Dendritic cell treated with granulocyte-macrophage colony-stimulating factor and Interleukin-4, amounts not matched to agents 40 ng/mL and 50 ng/mL, for 4 days (primary cell): ENCODE data around the gene CTU1.
"Not testable (repeated sequence)": the region's sequence is repeated elsewhere in the genome, so short reads cannot be mapped to it uniquely, and the experiment has no call there.

ENCODE experiments used
- H3K27ac Mint-ChIP-seq: one replicate; pipeline ENCODE4 v1.8.0; 2022; ENCODE audit warnings: mild to moderate bottlenecking, mixed read lengths
- H3K27me3 Mint-ChIP-seq: one replicate; pipeline ENCODE4 v1.8.0; 2022; ENCODE audit warnings: mild to moderate bottlenecking, mixed read lengths
- H3K36me3 Mint-ChIP-seq: one replicate; pipeline ENCODE4 v1.8.0; 2022; ENCODE audit warnings: low read depth, mixed read lengths
- H3K4me1 Mint-ChIP-seq: one replicate; pipeline ENCODE4 v1.8.0; 2022; ENCODE audit warnings: low read depth, mixed read lengths
- H3K4me3 Mint-ChIP-seq: one replicate; pipeline ENCODE4 v1.8.0; 2022; ENCODE audit warnings: mild to moderate bottlenecking, moderate library complexity, mixed read lengths
- H3K9me3 Mint-ChIP-seq: one replicate; pipeline ENCODE4 v1.8.0; 2022; ENCODE audit warnings: mixed read lengths
- intact Hi-C: fragments of 100-400 bp; cut with micrococcal nuclease; formaldehyde crosslinking; loops from one replicate; pipeline ENCODE4 v1.15.0; 2022

CTU1 gene

GRCh38 chr19:51108066-51108804 is at the start of gene CTU1:
Gene CTU1 (minus strand): TSS chr19:51108409. CDS start chr19:51104569, 3,840 bp downstream.
- no peaks in the 10 kb centered on the region for H3K9me3 Mint-ChIP-seq
- peak within 1 kb of the TSS; percentile 87 for H3K4me3 Mint-ChIP-seq
- H3K4me1 Mint-ChIP-seq, result peaks cover 33% of the 10 kb centered on the region
- intact Hi-C loops, result loop anchor here (2.0 kb wide), 2 partner anchors 17 to 29 kb away; partner anchors contain the start of gene SIGLEC9
- H3K27ac Mint-ChIP-seq, result peak within 1 kb of the TSS; percentile 88
- no peaks in the 10 kb centered on the region for H3K27me3 Mint-ChIP-seq
- peaks cover 53% of the 10 kb centered on the region for H3K36me3 Mint-ChIP-seq

DNA sequence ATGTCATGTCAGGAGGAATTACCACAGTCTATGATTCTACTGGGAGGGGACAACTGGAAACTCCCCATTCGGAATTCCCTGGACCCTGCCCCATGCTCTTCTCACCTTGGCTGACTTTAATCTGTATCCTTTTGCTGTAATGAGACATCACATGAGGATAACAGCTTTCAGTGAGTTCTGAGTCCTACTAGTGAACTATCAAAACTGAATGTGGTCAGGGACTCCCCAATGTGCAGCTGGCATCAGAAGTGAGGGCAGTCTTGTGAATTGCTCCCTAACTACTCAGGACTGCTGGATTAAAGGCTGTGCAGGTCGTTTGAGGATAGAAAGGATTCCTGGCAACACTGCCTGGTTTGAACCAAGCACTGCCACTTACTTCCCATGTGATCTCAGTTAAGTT is 49.1 kb upstream of the CTU1 start:
- Mint-ChIP-seq H3K36me3 (peaks cover 44% of the 10 kb centered on the region), H3K9me3 (no peaks in the 10 kb centered on the region), H3K4me1 (peaks cover 17% of the 10 kb centered on the region), H3K27ac (no peak overlapping the region), H3K27me3 (no peaks in the 10 kb centered on the region), H3K4me3 (no peak overlapping the region)
- intact Hi-C loops, result no loop called here

DNA sequence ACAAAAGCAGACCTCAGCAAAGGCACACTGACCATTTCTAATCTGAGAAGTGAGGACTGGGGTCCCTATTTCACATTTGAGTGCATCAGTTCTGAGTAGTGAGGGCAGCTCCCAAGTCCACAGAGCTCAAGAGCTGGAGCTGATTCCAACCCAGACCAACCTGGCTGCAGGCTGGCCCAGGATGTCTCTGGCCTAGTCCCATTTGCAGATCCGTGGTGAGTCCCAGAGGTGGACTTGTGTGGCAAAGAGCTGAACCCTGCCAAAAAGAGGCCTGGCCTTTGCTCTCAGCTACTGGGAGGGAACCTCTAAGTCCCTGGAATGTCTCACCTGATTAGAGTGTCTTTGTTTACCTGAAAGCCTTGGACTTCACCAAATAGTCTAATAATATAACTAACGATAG is 48.5 kb upstream of the CTU1 start:
- Mint-ChIP-seq H3K27ac (no peak overlapping the region), H3K27me3 (no peaks in the 10 kb centered on the region), H3K36me3 (peaks cover 50% of the 10 kb centered on the region), H3K9me3 (no peaks in the 10 kb centered on the region), H3K4me1 (peaks cover 23% of the 10 kb centered on the region), H3K4me3 (no peak overlapping the region)
- intact Hi-C loops, result no loop called here

- Mint-ChIP-seq H3K4me1 (peaks cover 67% of the 10 kb centered on the region), H3K27me3 (no peaks in the 10 kb centered on the region), H3K27ac (peak overlapping the region; percentile 52), H3K9me3 (no peaks in the 10 kb centered on the region), H3K36me3 (peaks cover 88% of the 10 kb centered on the region), H3K4me3 (no peak overlapping the region)
- intact Hi-C loops, result no loop called here
Observed at GRCh38 chr19:51150627-51151026, 42.4 kb upstream of the CTU1 start.

DNA sequence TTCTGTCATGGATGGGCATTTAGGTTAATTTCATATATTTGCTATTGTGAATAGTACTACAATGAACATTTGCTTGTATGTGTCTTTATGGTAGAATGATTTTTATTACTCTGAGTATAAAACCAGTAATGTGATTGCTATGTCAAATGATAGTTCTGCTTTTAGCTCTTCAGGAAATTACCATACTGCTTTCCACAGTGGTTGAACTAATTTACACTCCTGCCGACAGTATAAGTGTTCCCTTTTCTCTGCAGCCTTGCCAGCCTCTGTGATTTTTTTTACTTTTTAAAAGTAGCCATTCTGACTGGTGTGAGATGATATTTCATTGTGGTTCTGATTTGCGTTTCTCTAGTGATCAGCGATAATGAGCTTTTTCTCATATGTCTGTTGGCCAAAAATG is 40.4 kb upstream of the CTU1 start:
- H3K27me3 Mint-ChIP-seq, result no peaks in the 10 kb centered on the region
- H3K36me3 Mint-ChIP-seq, result peaks cover 77% of the 10 kb centered on the region
- no peaks in the 10 kb centered on the region for H3K9me3 Mint-ChIP-seq
- H3K4me1 Mint-ChIP-seq, result peaks cover 87% of the 10 kb centered on the region
- intact Hi-C loops, result no loop called here
- H3K4me3 Mint-ChIP-seq, result peak overlapping the region; percentile 39
- H3K27ac Mint-ChIP-seq, result peak overlapping the region; percentile 79

GRCh38 chr19:51147663-51148062 is 39.5 kb upstream of the CTU1 start:
- Mint-ChIP-seq H3K4me3 (no peak overlapping the region), H3K36me3 (peaks cover 68% of the 10 kb centered on the region), H3K9me3 (no peaks in the 10 kb centered on the region), H3K4me1 (peaks cover 96% of the 10 kb centered on the region), H3K27ac (peak overlapping the region; percentile 79), H3K27me3 (no peaks in the 10 kb centered on the region)
- intact Hi-C loops, result no loop called here

GRCh38 chr19:51146751-51147150 is 38.5 kb upstream of the CTU1 start:
- no peaks in the 10 kb centered on the region for H3K27me3 Mint-ChIP-seq
- H3K36me3 Mint-ChIP-seq, result peaks cover 58% of the 10 kb centered on the region
- peak overlapping the region; percentile 79 for H3K27ac Mint-ChIP-seq
- H3K9me3 Mint-ChIP-seq, result no peaks in the 10 kb centered on the region
- intact Hi-C loops, result no loop called here
- peaks cover 96% of the 10 kb centered on the region for H3K4me1 Mint-ChIP-seq
- H3K4me3 Mint-ChIP-seq, result no peak overlapping the region

GRCh38 chr19:51145916-51146493 is 37.8 kb upstream of the CTU1 start:
- H3K4me1 Mint-ChIP-seq, result peaks cover 96% of the 10 kb centered on the region
- no peaks in the 10 kb centered on the region for H3K9me3 Mint-ChIP-seq
- H3K36me3 Mint-ChIP-seq, result peaks cover 51% of the 10 kb centered on the region
- intact Hi-C loops, result no loop called here
- H3K27ac Mint-ChIP-seq, result peak overlapping the region; percentile 79
- no peak overlapping the region for H3K4me3 Mint-ChIP-seq
- H3K27me3 Mint-ChIP-seq, result no peaks in the 10 kb centered on the region

GRCh38 chr19:51144482-51145045 is 36.4 kb upstream of the CTU1 start:
- Mint-ChIP-seq H3K4me1 (peaks cover 100% of the 10 kb centered on the region), H3K27me3 (no peaks in the 10 kb centered on the region), H3K36me3 (peaks cover 48% of the 10 kb centered on the region), H3K4me3 (peak overlapping the region; percentile 74), H3K9me3 (no peaks in the 10 kb centered on the region), H3K27ac (peak overlapping the region; percentile 98)
- intact Hi-C loops, result no loop called here

GRCh38 chr19:51143486-51143885 is 35.3 kb upstream of the CTU1 start:
- intact Hi-C loops, result no loop called here
- Mint-ChIP-seq H3K36me3 (peaks cover 51% of the 10 kb centered on the region), H3K4me1 (peaks cover 100% of the 10 kb centered on the region), H3K9me3 (no peaks in the 10 kb centered on the region), H3K4me3 (peak overlapping the region; percentile 74), H3K27me3 (no peaks in the 10 kb centered on the region), H3K27ac (peak overlapping the region; percentile 98)

- intact Hi-C loops, result not testable (repeated sequence)
Observed at GRCh38 chr19:51142809-51143475, 34.7 kb upstream of the CTU1 start.

GRCh38 chr19:51142119-51142518 is 33.9 kb upstream of the CTU1 start, which contains the start of gene SIGLEC7:
Gene SIGLEC7 (plus strand): TSS chr19:51142301. CDS start chr19:51142370, 69 bp downstream.
- Mint-ChIP-seq H3K4me1 (peaks cover 100% of the 10 kb centered on the region), H3K27me3 (no peaks in the 10 kb centered on the region), H3K9me3 (no peaks in the 10 kb centered on the region), H3K4me3 (peak within 1 kb of the TSS; percentile 74), H3K36me3 (peaks cover 51% of the 10 kb centered on the region), H3K27ac (peak within 1 kb of the TSS; percentile 98)
- intact Hi-C loops, result no loop called here

More at GRCh38 chr19:51142809-51143475, 34.7 kb upstream of the CTU1 start:
- not testable (repeated sequence) for H3K9me3 Mint-ChIP-seq, H3K27me3 Mint-ChIP-seq
- Mint-ChIP-seq H3K36me3 (peaks cover 52% of the 10 kb centered on the region), H3K27ac (peak overlapping the region; percentile 98), H3K4me3 (peak overlapping the region; percentile 74), H3K4me1 (peaks cover 100% of the 10 kb centered on the region)

- intact Hi-C loops, result no loop called here
- H3K27ac Mint-ChIP-seq, result peak overlapping the region; percentile 98
- peaks cover 45% of the 10 kb centered on the region for H3K36me3 Mint-ChIP-seq
- H3K4me3 Mint-ChIP-seq, result peak overlapping the region; percentile 74
- H3K9me3 Mint-ChIP-seq, result no peaks in the 10 kb centered on the region
- peaks cover 100% of the 10 kb centered on the region for H3K4me1 Mint-ChIP-seq
- no peaks in the 10 kb centered on the region for H3K27me3 Mint-ChIP-seq
Observed at GRCh38 chr19:51141181-51141580, 33.0 kb upstream of the CTU1 start.

DNA sequence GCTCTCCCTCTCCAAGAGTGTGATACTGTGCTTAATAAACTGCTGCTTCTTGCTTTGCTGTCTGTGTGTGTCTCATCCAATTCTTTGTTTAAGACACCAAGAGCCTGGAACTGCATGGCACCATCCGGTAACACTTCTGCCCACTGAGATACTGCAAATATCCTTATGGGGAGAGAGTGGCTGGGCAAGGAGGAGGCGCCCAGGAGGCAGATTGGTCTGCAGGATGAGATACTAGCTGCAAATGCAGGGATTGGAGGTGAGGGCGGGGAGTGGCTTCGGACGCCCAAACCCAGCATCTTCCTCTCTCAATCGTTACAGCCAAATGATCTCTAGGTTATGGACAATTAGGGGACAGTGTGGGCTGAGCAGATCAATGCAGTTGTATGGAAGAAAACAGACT is 32.2 kb upstream of the CTU1 start:
- Mint-ChIP-seq H3K27me3 (no peaks in the 10 kb centered on the region), H3K9me3 (no peaks in the 10 kb centered on the region), H3K27ac (peak overlapping the region; percentile 98), H3K36me3 (peaks cover 43% of the 10 kb centered on the region), H3K4me3 (peak overlapping the region; percentile 81), H3K4me1 (peaks cover 100% of the 10 kb centered on the region)
- intact Hi-C loops, result no loop called here
